HepG2 (cell line): Measurements from ENCODE around the gene SMIM41. TPM values are rescaled to one million over a fixed set of nuclear protein-coding genes. Genes with fewer than 3 reads are reported as not detected.
A peak's percentile ranks its signal among the peaks of the same experiment; 100 is the strongest.

ENCODE experiments used
- BCL6 ChIP-seq: IDR thresholded peaks from 2 replicates; pipeline ENCODE4 v1.6.1; 2016; ENCODE audit warnings: missing genetic modification reagents, missing compliant biosample characterization
- FOXA1 ChIP-seq, 2 experiments: fragments of 450-650 bp in 1 of 2; sonication (generic) in 1 of 2; formaldehyde crosslinking in 1 of 2; IDR thresholded peaks; 2 replicates each; pipeline versions ENCODE4 v1.4.0 to v1.6.1; 2016 to 2020; ENCODE audit warnings: missing genetic modification reagents in 1 of 2
- ISL2 ChIP-seq: sonication (generic); formaldehyde crosslinking; IDR thresholded peaks from 2 replicates; pipeline ENCODE4 v1.5.0; 2020; ENCODE audit warnings: missing genetic modification reagents
- KAT8 ChIP-seq: IDR thresholded peaks from 2 replicates; pipeline ENCODE4 v1.6.1; 2016; ENCODE audit warnings: missing genetic modification reagents, missing compliant biosample characterization
- MAZ ChIP-seq, 2 experiments: sonication (generic) in 1 of 2; formaldehyde crosslinking in 1 of 2; IDR thresholded peaks; 2 replicates each; pipeline versions ENCODE4 v1.5.0 to v1.6.1; 2012 to 2020; ENCODE audit warnings: low read depth in 2 of 2, mild to moderate bottlenecking in 2 of 2, borderline replicate concordance in 1 of 2, improper control_type of control experiment in 1 of 2, low read length in 1 of 2, missing genetic modification reagents in 1 of 2, moderate library complexity in 1 of 2
- NONO ChIP-seq, 2 experiments: fragments of 450-650 bp in 1 of 2; sonication (generic) in 1 of 2; formaldehyde crosslinking in 1 of 2; IDR thresholded peaks in 1 of 2; conservative IDR thresholded peaks in 1 of 2; 2 replicates each; pipeline versions ENCODE4 v1.6.1 to v1.8.0; 2017 to 2022; ENCODE audit warnings: mild to moderate bottlenecking in 1 of 2, missing genetic modification reagents in 1 of 2, moderate library complexity in 1 of 2
- PHF21A ChIP-seq: sonication (generic); formaldehyde crosslinking; IDR thresholded peaks from 2 replicates; pipeline ENCODE4 v1.5.0; 2020; ENCODE audit warnings: mild to moderate bottlenecking, missing genetic modification reagents
- PRDM10 ChIP-seq: sonication (generic); formaldehyde crosslinking; IDR thresholded peaks from 2 replicates; pipeline ENCODE4 v1.4.0; 2020; ENCODE audit warnings: low read depth, missing genetic modification reagents
- SOX13 ChIP-seq, 3 experiments: fragments of 450-650 bp in 1 of 3; sonication (generic) in 1 of 3; formaldehyde crosslinking in 1 of 3; IDR thresholded peaks in 2 of 3; conservative IDR thresholded peaks in 1 of 3; 2 replicates each; pipeline versions ENCODE4 v1.5.0 to v1.6.1; 2016 to 2020; ENCODE audit warnings: antibody characterized with exemption in 1 of 3, mild to moderate bottlenecking in 1 of 3, missing compliant biosample characterization in 1 of 3, missing genetic modification reagents in 1 of 3, moderate library complexity in 1 of 3
- THAP8 ChIP-seq: sonication (generic); formaldehyde crosslinking; IDR thresholded peaks from 2 replicates; pipeline ENCODE4 v1.5.1; 2020; ENCODE audit warnings: missing genetic modification reagents, mild to moderate bottlenecking, borderline replicate concordance
- ZNF234 ChIP-seq: sonication (generic); formaldehyde crosslinking; conservative IDR thresholded peaks from 2 replicates; pipeline ENCODE4 v1.5.1; 2020; ENCODE audit warnings: mild to moderate bottlenecking, missing genetic modification reagents
- ZNF496 ChIP-seq: sonication (generic); formaldehyde crosslinking; IDR thresholded peaks from 2 replicates; pipeline ENCODE4 v1.8.1; 2023; ENCODE audit warnings: mild to moderate bottlenecking, moderate library complexity, missing genetic modification reagents; ENCODE audit not compliant: insufficient replicate concordance
- ZNF574 ChIP-seq: sonication (generic); formaldehyde crosslinking; IDR thresholded peaks from 2 replicates; pipeline ENCODE4 v1.4.0; 2020; ENCODE audit warnings: missing genetic modification reagents
- ZNF879 ChIP-seq: sonication (generic); formaldehyde crosslinking; IDR thresholded peaks from 2 replicates; pipeline ENCODE4 v1.8.1; 2023; ENCODE audit warnings: missing genetic modification reagents
- ZSCAN5A ChIP-seq: sonication (generic); formaldehyde crosslinking; IDR thresholded peaks from 2 replicates; pipeline ENCODE4 v1.8.0; 2022; ENCODE audit warnings: mild to moderate bottlenecking, missing genetic modification reagents, borderline replicate concordance
- polyA plus RNA-seq, 8 experiments: library from polyadenylated mRNA; depleted of rRNA in 3 of 8; stranded (reverse) in 7 of 8; unstranded in 1 of 8; fragments of >200 nt; fragmentation: Illumina TruSeq in 4 of 8; extraction: Trizol in 4 of 8; gene quantifications; 2 replicates each; pipeline versions ENCODE4 v1.2.1 to v1.2.3, GENCODE V29; 2011 to 2016; ENCODE audit warnings: low read depth in 4 of 8, missing spikeins in 1 of 8, mixed read lengths in 1 of 8; ENCODE audit not compliant: insufficient read depth in 1 of 8
- total RNA-seq, 5 experiments: library from RNA; depleted of rRNA; stranded (reverse); fragments of >200 nt; fragmentation: Illumina TruSeq; extraction: Trizol; gene quantifications; 2 replicates each; pipeline ENCODE4 v1.2.3, GENCODE V29; 2016; ENCODE audit warnings: low read depth in 1 of 5

The SMIM41 gene
- total and polyA plus RNA-seq, 2 of the 13 experiments (the other 11 are each of a cell fraction or from before 2014, with no cell fraction given) = not detected

- TF ChIP-seq MAZ (IDR thresholded peaks at IDR 0.05; ENCODE audit: borderline replicate concordance, low read depth, low read length) (0 out of 2 replicates have a peak, but pooled peaks have one; percentile 24), MAZ (CRISPR knock-in tag; IDR thresholded peaks at IDR 0.05; ENCODE audit: low read depth) (no peak), ZNF234 (CRISPR knock-in tag) (no peak), PRDM10 (CRISPR knock-in tag) (peak; percentile 22; the same call in 1 of the 2 replicates), PHF21A (CRISPR knock-in tag) (peak; percentile 75; the same call in 1 of the 2 replicates), SOX13 (IDR thresholded peaks at IDR 0.05) (peak; percentile 65; the same call in 1 of the 2 replicates), SOX13 (CRISPR knock-in tag; conservative IDR thresholded peaks at IDR 0.05 in 1 of 2, IDR thresholded peaks at IDR 0.05 in 1 of 2) (peak in 1 of 2 experiments; percentile 88; a peak in 2 of 4 replicates), KAT8 (CRISPR knock-in tag) (peak; percentile 50), FOXA1 (IDR thresholded peaks at IDR 0.05) (no peak), FOXA1 (CRISPR knock-in tag; IDR thresholded peaks at IDR 0.05) (peak; percentile 24; the same call in 1 of the 2 replicates), ZNF879 (CRISPR knock-in tag) (no peak), ISL2 (0 out of 2 replicates have a peak, but pooled peaks have one; percentile 50), ZNF496 (CRISPR knock-in tag) (no peak), THAP8 (no peak), BCL6 (CRISPR knock-in tag) (0 out of 2 replicates have a peak, but pooled peaks have one; percentile 5), ZSCAN5A (CRISPR knock-in tag) (no peak), NONO (IDR thresholded peaks at IDR 0.05) (no peak), NONO (CRISPR knock-in tag; conservative IDR thresholded peaks at IDR 0.05) (peak; percentile 43; the same call in 1 of the 2 replicates), ZNF574 (CRISPR knock-in tag) (peak; percentile 71)
These were observed 17.9 kb upstream of the SMIM41 start (continued) for GRCh38 chr12:52061470-52062166.
